ENCODE measurements around the gene TIAM2. TPM values are rescaled to one million over a fixed set of nuclear protein-coding genes. Genes with fewer than 3 reads are reported as not detected.

Gene TIAM2
- total RNA-seq, 4 donors from 2014 or later = 25.7 to 77.1 (median 56.6) TPM

GRCh38 chr6:155207223-155207622 is 212.1 kb downstream of the TIAM2 start:
- TF ChIP-seq POLR2A (IDR thresholded peaks at IDR 0.05) (no peak), CTCF (IDR thresholded peaks at IDR 0.05) (no peak)
- no peaks in the 10 kb centered on the region for H3K4me1 ChIP-seq
- DNase-seq = no peak
- H3K4me3 ChIP-seq = no peak overlapping the region
- intact Hi-C loops (cut with DNase I; ENCODE audit: low total_unique reads) = no loop called here
- H3K36me3 ChIP-seq = no peaks in the 10 kb centered on the region
- H3K27me3 ChIP-seq = no peaks in the 10 kb centered on the region
- no peak overlapping the region for H3K27ac ChIP-seq
- no peaks in the 10 kb centered on the region for H3K9me3 ChIP-seq

- DNase-seq = no peak
- Histone ChIP-seq H3K4me3 (no peak overlapping the region), H3K27me3 (no peaks in the 10 kb centered on the region), H3K4me1 (no peaks in the 10 kb centered on the region), H3K9me3 (no peaks in the 10 kb centered on the region), H3K36me3 (no peaks in the 10 kb centered on the region), H3K27ac (no peak overlapping the region)
- intact Hi-C loops (cut with DNase I; ENCODE audit: low total_unique reads) = no loop called here
- TF ChIP-seq CTCF (IDR thresholded peaks at IDR 0.05) (no peak), POLR2A (IDR thresholded peaks at IDR 0.05) (no peak)
Observed at GRCh38 chr6:155212106-155212505, 217.0 kb downstream of the TIAM2 start.

- intact Hi-C loops (cut with DNase I; ENCODE audit: low total_unique reads) = no loop called here
- H3K27me3 ChIP-seq = no peaks in the 10 kb centered on the region
- no peak overlapping the region for H3K4me3 ChIP-seq
- H3K4me1 ChIP-seq = no peaks in the 10 kb centered on the region
- TF ChIP-seq CTCF (IDR thresholded peaks at IDR 0.05) = no peak
- no peak for TF ChIP-seq POLR2A (IDR thresholded peaks at IDR 0.05)
- H3K27ac ChIP-seq = no peak overlapping the region
- H3K36me3 ChIP-seq = no peaks in the 10 kb centered on the region
- H3K9me3 ChIP-seq = no peaks in the 10 kb centered on the region
- no peak for DNase-seq
Observed at GRCh38 chr6:155212616-155213380, 217.7 kb downstream of the TIAM2 start.

GRCh38 chr6:155213611-155214372 is 218.7 kb downstream of the TIAM2 start:
- no peaks in the 10 kb centered on the region for H3K36me3 ChIP-seq
- intact Hi-C loops (cut with DNase I; ENCODE audit: low total_unique reads) = no loop called here
- H3K27me3 ChIP-seq = no peaks in the 10 kb centered on the region
- no peak overlapping the region for H3K27ac ChIP-seq
- no peak overlapping the region for H3K4me3 ChIP-seq
- no peaks in the 10 kb centered on the region for H3K4me1 ChIP-seq
- no peak for DNase-seq
- TF ChIP-seq CTCF (IDR thresholded peaks at IDR 0.05) (no peak), POLR2A (IDR thresholded peaks at IDR 0.05) (no peak)
- no peaks in the 10 kb centered on the region for H3K9me3 ChIP-seq

- no peaks in the 10 kb centered on the region for H3K36me3 ChIP-seq
- H3K27ac ChIP-seq = no peak overlapping the region
- H3K4me3 ChIP-seq = no peak overlapping the region
- DNase-seq = no peak
- no peaks in the 10 kb centered on the region for H3K9me3 ChIP-seq
- H3K4me1 ChIP-seq = no peaks in the 10 kb centered on the region
- TF ChIP-seq CTCF (IDR thresholded peaks at IDR 0.05) = no peak
- TF ChIP-seq POLR2A (IDR thresholded peaks at IDR 0.05) = no peak
- H3K27me3 ChIP-seq = no peaks in the 10 kb centered on the region
- intact Hi-C loops (cut with DNase I; ENCODE audit: low total_unique reads) = no loop called here
Observed at GRCh38 chr6:155215906-155216305, 220.8 kb downstream of the TIAM2 start.

All from uterus (tissue), 4 donors.